H1 (cell line): Measurements from ENCODE around the gene SPTB. TPM values are rescaled to one million over a fixed set of nuclear protein-coding genes. Genes with fewer than 3 reads are reported as not detected.

Experiments
- CTCF ChIA-PET: fragments of 300-600 bp; sonication (Branson Sonifier 250); formaldehyde crosslinking; loops from one replicate; lab custom pipeline; 2021; ENCODE audit not compliant: partially characterized antibody; lab: Charles Lee
- POLR2A ChIA-PET: fragments of 300-600 bp; sonication (Branson Sonifier 250); formaldehyde crosslinking; loops from one replicate; lab custom pipeline; 2021; ENCODE audit warnings: inconsistent platforms; ENCODE audit not compliant: partially characterized antibody; lab: Charles Lee
- DNase-seq, 2 experiments: peaks; one replicate each; pipeline versions ENCODE4 v3.0.0 to v3.0.0-alpha.2; 2010 to 2022; ENCODE audit warnings: low spot score in 2 of 2, low read depth in 1 of 2, mixed read lengths in 1 of 2
- FAIRE-seq: peaks from 2 replicates; lab custom pipeline; 2011; peaks lifted over from hg19 to GRCh38; lab: Jason Lieb, UNC
- H2AFZ ChIP-seq: 2 replicates; pipeline ENCODE4 v1.8.1; 2012; ENCODE audit warnings: low read length, inconsistent platforms
- H2AK5ac ChIP-seq: 2 replicates; pipeline ENCODE4 v1.6.1; 2013; ENCODE audit warnings: low read depth, low read length
- H2BK120ac ChIP-seq: replicated peaks from 2 replicates; pipeline ENCODE3; 2013; ENCODE audit warnings: low read depth, low read length, inconsistent platforms
- H2BK12ac ChIP-seq: 2 replicates; pipeline ENCODE4 v1.6.1; 2013; ENCODE audit warnings: low read depth, low read length
- H2BK15ac ChIP-seq: 2 replicates; pipeline ENCODE4 v1.6.1; 2013; ENCODE audit warnings: low read length
- H2BK20ac ChIP-seq: 2 replicates; pipeline ENCODE4 v1.6.1; 2013; ENCODE audit warnings: low read length
- H2BK5ac ChIP-seq: 2 replicates; pipeline ENCODE4 v1.6.1; 2013; ENCODE audit warnings: low read depth, low read length
- H3K14ac ChIP-seq: 2 replicates; pipeline ENCODE4 v1.6.1; 2013; ENCODE audit warnings: inconsistent platforms; ENCODE audit not compliant: insufficient read length
- H3K18ac ChIP-seq: 2 replicates; pipeline ENCODE4 v1.6.1; 2013; ENCODE audit warnings: low read length; ENCODE audit errors: extremely low read depth
- H3K23ac ChIP-seq: 2 replicates; pipeline ENCODE4 v1.6.1; 2013; ENCODE audit warnings: inconsistent platforms; ENCODE audit not compliant: insufficient read length
- H3K23me2 ChIP-seq: 2 replicates; pipeline ENCODE4 v1.6.1; 2013; ENCODE audit warnings: low read depth, low read length
- H3K27ac ChIP-seq: 2 replicates; pipeline ENCODE4 v1.6.1; 2011; ENCODE audit warnings: low read depth, low read length, inconsistent platforms
- H3K27me3 ChIP-seq, 4 experiments: replicated peaks in 1 of 4; 1 replicate in 1 of 4; 2 replicates in 3 of 4; pipeline versions ENCODE4 v1.6.1 to v1.8.1; 2011 to 2013; ENCODE audit warnings: low read length in 3 of 4, mild to moderate bottlenecking in 3 of 4, inconsistent platforms in 2 of 4, mixed read lengths in 2 of 4, moderate library complexity in 1 of 4; ENCODE audit not compliant: control insufficient read depth in 3 of 4, insufficient read depth in 3 of 4; ENCODE audit errors: extremely low read depth in 1 of 4
- H3K36me3 ChIP-seq, 4 experiments: 2 replicates each; pipeline versions ENCODE4 v1.6.1 to v1.8.1; 2011 to 2013; ENCODE audit warnings: mild to moderate bottlenecking in 4 of 4, low read length in 3 of 4, moderate library complexity in 2 of 4, control low read depth in 1 of 4, inconsistent platforms in 1 of 4; ENCODE audit not compliant: insufficient read depth in 4 of 4, control insufficient read depth in 2 of 4
- H3K4ac ChIP-seq: replicated peaks from 2 replicates; pipeline ENCODE3; 2013; ENCODE audit warnings: low read length, low read depth, mixed read lengths, inconsistent platforms; ENCODE audit not compliant: insufficient read length
- H3K4me1 ChIP-seq, 4 experiments: replicated peaks in 1 of 4; 1 replicate in 1 of 4; 2 replicates in 3 of 4; pipeline versions ENCODE4 v1.6.1 to v1.8.1; 2011 to 2013; ENCODE audit warnings: low read length in 3 of 4, inconsistent platforms in 2 of 4, mixed read lengths in 1 of 4; ENCODE audit not compliant: insufficient read depth in 4 of 4, control insufficient read depth in 3 of 4
- H3K4me2 ChIP-seq, 2 experiments: 2 replicates each; pipeline versions ENCODE4 v1.6.1 to v1.8.1; 2011 to 2013; ENCODE audit warnings: low read depth in 2 of 2, low read length in 2 of 2, control low read depth in 1 of 2, inconsistent platforms in 1 of 2, mild to moderate bottlenecking in 1 of 2; ENCODE audit not compliant: insufficient read depth in 1 of 2
- H3K4me3 ChIP-seq, 4 experiments: fragments of 200-600, 300-600 bp in 1 of 4; sonication (generic), shearing (Covaris generic), sonication (Bioruptor Twin) in 1 of 4; 2 replicates each; pipeline versions ENCODE4 v1.5.1 to v1.8.1; 2011 to 2016; ENCODE audit warnings: low read length in 4 of 4, low read depth in 3 of 4, control low read depth in 2 of 4, inconsistent platforms in 2 of 4, mild to moderate bottlenecking in 2 of 4, mixed read lengths in 1 of 4, moderate library complexity in 1 of 4; ENCODE audit not compliant: insufficient read depth in 2 of 4; ENCODE audit errors: extremely low read depth in 1 of 4
- H3K56ac ChIP-seq: replicated peaks from 2 replicates; pipeline ENCODE3; 2013; ENCODE audit warnings: low read depth, mild to moderate bottlenecking, mixed read lengths, low read length, inconsistent platforms; ENCODE audit not compliant: insufficient read length
- H3K79me1 ChIP-seq: 2 replicates; pipeline ENCODE4 v1.6.1; 2013; ENCODE audit warnings: low read depth, low read length, control low read depth
- H3K79me2 ChIP-seq, 2 experiments: 2 replicates each; pipeline versions ENCODE4 v1.6.1 to v1.8.1; 2012 to 2013; ENCODE audit warnings: low read length in 2 of 2, mild to moderate bottlenecking in 2 of 2, inconsistent platforms in 1 of 2; ENCODE audit not compliant: insufficient read depth in 2 of 2, control insufficient read depth in 1 of 2
- H3K9ac ChIP-seq, 4 experiments: replicated peaks in 1 of 4; 1 replicate in 1 of 4; 2 replicates in 3 of 4; pipeline versions ENCODE4 v1.6.1 to v1.8.1; 2011 to 2013; ENCODE audit warnings: low read depth in 3 of 4, low read length in 3 of 4, control low read depth in 2 of 4, mild to moderate bottlenecking in 2 of 4, moderate library complexity in 2 of 4, inconsistent platforms in 1 of 4; ENCODE audit errors: extremely low read depth in 1 of 4
- H3K9me3 ChIP-seq, 2 experiments: 2 replicates each; pipeline versions ENCODE4 v1.6.1 to v1.8.1; 2012 to 2013; ENCODE audit warnings: mild to moderate bottlenecking in 2 of 2, moderate library complexity in 2 of 2, control low read depth in 1 of 2, inconsistent platforms in 1 of 2, low read depth in 1 of 2, low read length in 1 of 2, mixed read lengths in 1 of 2; ENCODE audit not compliant: insufficient read depth in 2 of 2
- H4K20me1 ChIP-seq, 2 experiments: replicated peaks in 1 of 2; 2 replicates each; pipeline versions ENCODE3 to v1.8.1; 2011 to 2013; ENCODE audit warnings: inconsistent platforms in 2 of 2, low read length in 2 of 2, mild to moderate bottlenecking in 1 of 2; ENCODE audit not compliant: insufficient read depth in 2 of 2, control insufficient read depth in 1 of 2
- H4K5ac ChIP-seq: 2 replicates; pipeline ENCODE4 v1.6.1; 2013; ENCODE audit warnings: low read length, low read depth, mixed read lengths, inconsistent platforms; ENCODE audit not compliant: insufficient read length
- H4K8ac ChIP-seq: 2 replicates; pipeline ENCODE4 v1.8.0; 2013; ENCODE audit warnings: mild to moderate bottlenecking, moderate library complexity, low read length, inconsistent platforms; ENCODE audit not compliant: insufficient read depth; ENCODE audit errors: extremely low read depth
- H4K91ac ChIP-seq: replicated peaks from 2 replicates; pipeline ENCODE3; 2013; ENCODE audit warnings: low read length, mixed read lengths, inconsistent platforms; ENCODE audit not compliant: insufficient read length
- ASH2L ChIP-seq: fragments of 200-600, 300-600 bp; sonication (generic); IDR thresholded peaks from one replicate; pipeline ENCODE4 v1.7.1; 2017; ENCODE audit warnings: low read length
- BACH1 ChIP-seq: IDR thresholded peaks from 2 replicates; pipeline ENCODE4 v1.6.1; 2012; ENCODE audit warnings: low read length, improper control_type of control experiment
- CBX8 ChIP-seq: fragments of 300-800, 300-1000 bp; sonication (generic); IDR thresholded peaks from 2 replicates; pipeline ENCODE4 v1.7.1; 2016; ENCODE audit warnings: low read depth, low read length, borderline replicate concordance
- EGR1 ChIP-seq: IDR thresholded peaks from 2 replicates; pipeline ENCODE4 v1.6.1; 2011; ENCODE audit warnings: low read depth, low read length, borderline replicate concordance
- GTF2F1 ChIP-seq: IDR thresholded peaks from 2 replicates; pipeline ENCODE4 v1.6.1; 2012; ENCODE audit warnings: low read depth, low read length, improper control_type of control experiment, borderline replicate concordance
- JUND ChIP-seq: IDR thresholded peaks from 2 replicates; pipeline ENCODE4 v1.6.1; 2011; ENCODE audit warnings: mild to moderate bottlenecking, improper control_type of control experiment, low read length
- MAFK ChIP-seq: IDR thresholded peaks from 2 replicates; pipeline ENCODE4 v1.6.1; 2012; ENCODE audit warnings: low read depth, mild to moderate bottlenecking, improper control_type of control experiment, low read length
- POLR2A ChIP-seq, 2 experiments: IDR thresholded peaks; 1 replicate in 1 of 2; 2 replicates in 1 of 2; pipeline ENCODE4 v1.6.1; 2011; ENCODE audit warnings: low read depth in 2 of 2, low read length in 2 of 2, mild to moderate bottlenecking in 2 of 2; ENCODE audit errors: control extremely low read depth in 1 of 2
- RAD21 ChIP-seq, 2 experiments: IDR thresholded peaks in 1 of 2; conservative IDR thresholded peaks in 1 of 2; 2 replicates each; pipeline ENCODE4 v1.6.1; 2011; ENCODE audit warnings: low read depth in 2 of 2, low read length in 2 of 2, improper control_type of control experiment in 1 of 2, inconsistent platforms in 1 of 2, mild to moderate bottlenecking in 1 of 2, moderate library complexity in 1 of 2
- RFX5 ChIP-seq: IDR thresholded peaks from 2 replicates; pipeline ENCODE4 v1.6.1; 2011; ENCODE audit warnings: low read depth, low read length, improper control_type of control experiment, borderline replicate concordance
- RXRA ChIP-seq: IDR thresholded peaks from 2 replicates; pipeline ENCODE4 v1.6.1; 2011; ENCODE audit warnings: low read depth, mild to moderate bottlenecking, low read length, moderate library complexity; ENCODE audit not compliant: insufficient read depth
- SIN3A ChIP-seq, 2 experiments: IDR thresholded peaks in 1 of 2; conservative IDR thresholded peaks in 1 of 2; 2 replicates each; pipeline ENCODE4 v1.6.1; 2011 to 2012; ENCODE audit warnings: low read length in 2 of 2, improper control_type of control experiment in 1 of 2, low read depth in 1 of 2, mild to moderate bottlenecking in 1 of 2
- SP2 ChIP-seq: IDR thresholded peaks from 2 replicates; pipeline ENCODE4 v1.6.1; 2012; ENCODE audit warnings: mild to moderate bottlenecking, low read length, inconsistent platforms
- TAF7 ChIP-seq: optimal IDR thresholded peaks from 2 replicates; pipeline ENCODE3; 2011; ENCODE audit warnings: low read depth, mild to moderate bottlenecking, inconsistent platforms, low read length, moderate library complexity, borderline replicate concordance
- WGBS, 2 experiments: shearing (Covaris generic) in 1 of 2; methylation state at CpG; one replicate each; pipeline versions ENCODE4 v1.1.6 to v1.1.7; 2013 to 2015; ENCODE audit warnings: low lambda C conversion rate in 2 of 2, mixed read lengths in 2 of 2, inconsistent platforms in 1 of 2, low coverage in 1 of 2, missing lambda C conversion rate in 1 of 2; ENCODE audit not compliant: insufficient replicate concordance in 2 of 2, insufficient coverage in 1 of 2, insufficient read length in 1 of 2; ENCODE audit errors: extremely low coverage in 1 of 2, missing lambda C conversion rate in 1 of 2; 5-methylcytosine and 5-hydroxymethylcytosine counted together
- polyA plus RNA-seq, 7 experiments: library from polyadenylated mRNA; depleted of rRNA in 3 of 7; stranded (reverse) in 5 of 7; unstranded in 2 of 7; fragments of >200 nt in 5 of 7; fragments of 200-250 nt in 2 of 7; gene quantifications; 1 replicate in 5 of 7; 2 replicates in 1 of 7; 4 replicates in 1 of 7; pipeline versions ENCODE4 v1.2.1 to v1.2.3, GENCODE V29; 2011 to 2013; ENCODE audit warnings: missing spikeins in 2 of 7, mixed read lengths in 2 of 7
- total RNA-seq: library from RNA; stranded (reverse); fragmentation: NEBNext Ultra II Directional; extraction: Animal tissue kit (Norgen Biotek cat#: 25700); gene quantifications from 2 replicates; pipeline ENCODE4 v1.2.1, GENCODE V29; 2021

Gene SPTB
- total and polyA plus RNA-seq, 2 of the 8 experiments (the other 6 are each of a cell fraction or from before 2014, with no cell fraction given), result 0.30 to 2.4 TPM

DNA sequence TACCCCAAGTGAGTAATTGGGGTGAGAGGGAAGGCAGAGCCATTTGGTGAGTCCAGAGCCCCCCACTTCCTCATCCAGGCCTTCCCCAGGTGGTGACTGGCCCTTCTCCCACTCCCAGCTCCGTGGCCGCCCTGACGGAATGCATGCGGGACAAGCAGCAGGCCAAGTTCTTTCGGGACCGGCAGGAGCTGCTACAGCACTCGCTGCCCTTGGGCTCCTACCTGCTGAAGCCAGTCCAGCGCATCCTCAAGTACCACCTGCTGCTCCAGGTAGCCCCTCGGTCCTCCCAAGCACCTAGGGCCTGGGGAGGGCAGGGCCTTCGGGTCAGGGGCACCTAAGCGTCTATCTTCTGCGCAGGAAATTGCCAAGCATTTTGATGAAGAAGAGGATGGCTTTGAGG, 149.0 kb downstream of the SPTB start:
- H3K27ac ChIP-seq, result no peak overlapping the region
- ChIA-PET CTCF (interaction anchor here (0.9 to 1.8 kb wide), 2 partner anchors 10 to 15 kb away, joined by 3 to 5 read pairs; no protein-coding TSS in a partner anchor), POLR2A (interaction anchor here (1.3 to 1.4 kb wide), 2 partner anchors 12 to 23 kb away, joined by 3 read pairs; no protein-coding TSS in a partner anchor)
- no peak overlapping the region for H3K4me2 ChIP-seq
- DNase-seq, result no peak
- H3K4ac ChIP-seq, result no peak overlapping the region
- H4K5ac ChIP-seq, result no peak overlapping the region
- H2BK12ac ChIP-seq, result no peak overlapping the region
- no peaks in the 10 kb centered on the region for H3K27me3 ChIP-seq
- H4K8ac ChIP-seq, result no peak overlapping the region
- 89% methylated on average over 12 of the region's 12 CpGs; no CpG with 5 or more reads in 1 of the 2 experiments for WGBS, 2 experiments
- no peak overlapping the region for H2AK5ac ChIP-seq
- H4K20me1 ChIP-seq, result peaks cover 17 to 26% of the 10 kb centered on the region in 2 experiments
- no peak overlapping the region for H3K23ac ChIP-seq
- no peak overlapping the region for H2BK120ac ChIP-seq
- peaks cover 12 to 17% (median 13%) of the 10 kb centered on the region in 4 experiments for H3K4me1 ChIP-seq
- no peaks in the 10 kb centered on the region for H3K9me3 ChIP-seq
- no peak overlapping the region for H2BK5ac ChIP-seq
- no peak overlapping the region for H2AFZ ChIP-seq
- no peak overlapping the region for H2BK20ac ChIP-seq
- no peak overlapping the region for H3K9ac ChIP-seq
- H3K18ac ChIP-seq, result no peak overlapping the region
- no peak overlapping the region for H3K4me3 ChIP-seq
- no peak overlapping the region for H2BK15ac ChIP-seq
- no peak overlapping the region for H4K91ac ChIP-seq
- peaks cover 18 to 52% (median 39%) of the 10 kb centered on the region in 4 experiments for H3K36me3 ChIP-seq
- no peak overlapping the region for H3K56ac ChIP-seq
- H3K79me1 ChIP-seq, result peaks cover 9% of the 10 kb centered on the region
- no peak for FAIRE-seq
- H3K14ac ChIP-seq, result no peak overlapping the region
- no peaks in the 10 kb centered on the region for H3K23me2 ChIP-seq
- peaks cover 0 to 45% of the 10 kb centered on the region in 2 experiments; a peak in 2 of 4 replicates for H3K79me2 ChIP-seq
- TF ChIP-seq RFX5, result no peak
- TF ChIP-seq RAD21 (IDR thresholded peaks at IDR 0.05 in 1 of 2, conservative IDR thresholded peaks at IDR 0.05 in 1 of 2; ENCODE audit: low read depth in 2 of 2, low read length in 2 of 2), result no peak
- no peak for TF ChIP-seq BACH1
- TF ChIP-seq MAFK, result no peak
- no peak for TF ChIP-seq RXRA
- TF ChIP-seq GTF2F1, result no peak
- no peak for TF ChIP-seq POLR2A (IDR thresholded peaks at IDR 0.05; ENCODE audit: control extremely low read depth in 1 of 2, low read depth in 2 of 2, low read length in 2 of 2)
- no peak for TF ChIP-seq SP2
- no peak for TF ChIP-seq SIN3A (conservative IDR thresholded peaks at IDR 0.05 in 1 of 2, IDR thresholded peaks at IDR 0.05 in 1 of 2; ENCODE audit: low read depth in 1 of 2, low read length in 2 of 2)
- TF ChIP-seq CBX8, result no peak
- no peak for TF ChIP-seq JUND
- no peak for TF ChIP-seq TAF7
- TF ChIP-seq ASH2L, result no peak
- no peak for TF ChIP-seq EGR1
